ENCODE data around the gene LLCFC1. TPM values are rescaled to one million over a fixed set of nuclear protein-coding genes. Genes with fewer than 3 reads are reported as not detected.

Gene LLCFC1
- total RNA-seq, 1 donor: not detected

GRCh38 chr7:142917447-142917846 lies 21.8 kb upstream of the LLCFC1 start:
- no peak overlapping the region for H3K4me3 ChIP-seq (ENCODE audit: low read depth, low read length)
- TF ChIP-seq CTCF (IDR thresholded peaks at IDR 0.05; ENCODE audit: insufficient read depth, low read depth, low read length): no peak
- DNase-seq (ENCODE audit: low read depth): no peak

GRCh38 chr7:142918901-142919300 lies 20.4 kb upstream of the LLCFC1 start:
- TF ChIP-seq CTCF (IDR thresholded peaks at IDR 0.05; ENCODE audit: insufficient read depth, low read depth, low read length): no peak
- no peak overlapping the region for H3K4me3 ChIP-seq (ENCODE audit: low read depth, low read length)
- no peak for DNase-seq (ENCODE audit: low read depth)

- DNase-seq (ENCODE audit: low read depth): no peak
- H3K4me3 ChIP-seq (ENCODE audit: low read depth, low read length): no peak overlapping the region
Observed at GRCh38 chr7:142919656-142920055, 19.6 kb upstream of the LLCFC1 start.

GRCh38 chr7:142923391-142923790 lies 15.9 kb upstream of the LLCFC1 start:
- no peak for DNase-seq (ENCODE audit: low read depth)
- H3K4me3 ChIP-seq (ENCODE audit: low read depth, low read length): no peak overlapping the region
- TF ChIP-seq CTCF (IDR thresholded peaks at IDR 0.05; ENCODE audit: insufficient read depth, low read depth, low read length): no peak

More at GRCh38 chr7:142919656-142920055, 19.6 kb upstream of the LLCFC1 start:
- TF ChIP-seq CTCF (IDR thresholded peaks at IDR 0.05; ENCODE audit: insufficient read depth, low read depth, low read length): no peak

- DNase-seq (ENCODE audit: low read depth): no peak
- TF ChIP-seq CTCF (IDR thresholded peaks at IDR 0.05; ENCODE audit: insufficient read depth, low read depth, low read length): no peak
- no peak overlapping the region for H3K4me3 ChIP-seq (ENCODE audit: low read depth, low read length)
Observed at GRCh38 chr7:142925413-142925812, 13.9 kb upstream of the LLCFC1 start.

- no peak for TF ChIP-seq CTCF (IDR thresholded peaks at IDR 0.05; ENCODE audit: insufficient read depth, low read depth, low read length)
- no peak for DNase-seq (ENCODE audit: low read depth)
- no peak overlapping the region for H3K4me3 ChIP-seq (ENCODE audit: low read depth, low read length)
Observed at GRCh38 chr7:142927085-142927745, 12.1 kb upstream of the LLCFC1 start.

GRCh38 chr7:142927949-142928348 lies 11.3 kb upstream of the LLCFC1 start:
- H3K4me3 ChIP-seq (ENCODE audit: low read depth, low read length): no peak overlapping the region
- TF ChIP-seq CTCF (IDR thresholded peaks at IDR 0.05; ENCODE audit: insufficient read depth, low read depth, low read length): no peak
- DNase-seq (ENCODE audit: low read depth): no peak
